ENCODE data around the gene DTNB.
"Not testable (repeated sequence)": the region's sequence is repeated elsewhere in the genome, so short reads cannot be mapped to it uniquely, and the experiment has no call there.

The DTNB gene

GRCh38 chr2:25446122-25446521 is 227.3 kb downstream of the DTNB start:
- DNase-seq, result no peak

DNA sequence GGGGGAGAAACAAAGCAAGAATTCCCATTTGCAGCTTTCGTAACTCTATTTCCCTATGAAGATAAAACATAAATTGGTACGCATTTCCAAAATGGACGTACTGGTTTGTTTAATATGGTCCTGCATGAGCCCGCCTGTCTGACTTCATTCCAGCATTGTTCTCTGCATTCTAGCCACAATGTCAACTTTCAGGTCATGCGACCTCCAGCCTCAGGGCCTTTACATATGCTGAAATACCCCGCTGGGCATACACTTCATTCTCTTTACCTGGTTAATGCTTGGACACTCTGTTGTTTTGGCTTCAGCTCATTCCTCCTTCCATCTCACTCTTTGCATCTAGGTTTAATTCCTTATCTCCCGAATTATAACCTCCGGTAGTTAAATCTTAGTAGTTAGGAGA is 227.9 kb downstream of the DTNB start:
- DNase-seq, result no peak

DNA sequence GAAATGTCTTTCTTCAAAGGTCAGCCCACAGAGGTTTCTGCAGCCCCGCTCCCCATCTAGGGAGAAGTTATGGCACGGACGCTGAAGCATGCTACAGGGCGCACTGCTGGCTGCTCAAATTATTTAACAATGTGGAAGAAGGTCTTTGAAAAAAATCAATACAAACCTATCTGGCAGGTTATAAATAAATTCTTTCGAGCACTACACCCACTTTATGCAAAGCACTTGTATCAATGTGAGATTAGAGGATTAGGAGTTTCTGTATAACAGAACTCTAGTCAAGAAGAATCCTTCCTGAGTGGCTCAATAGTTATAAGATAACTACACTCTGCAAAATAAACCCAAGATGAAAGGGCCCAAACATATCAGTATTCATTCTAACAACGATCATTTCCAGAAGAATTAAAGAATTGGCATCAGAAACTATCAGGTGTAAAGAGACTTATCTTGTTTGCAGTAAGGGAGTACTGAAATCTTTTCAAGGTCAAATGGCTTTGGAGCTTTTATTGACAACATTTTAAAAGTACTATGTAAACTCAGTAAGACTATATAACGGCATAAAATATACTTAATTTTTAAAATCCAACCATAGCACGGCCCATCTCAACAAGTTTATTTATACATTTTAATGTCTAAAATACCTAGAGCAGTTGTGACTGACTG is 228.6 kb downstream of the DTNB start:
- no peak for DNase-seq

DNA sequence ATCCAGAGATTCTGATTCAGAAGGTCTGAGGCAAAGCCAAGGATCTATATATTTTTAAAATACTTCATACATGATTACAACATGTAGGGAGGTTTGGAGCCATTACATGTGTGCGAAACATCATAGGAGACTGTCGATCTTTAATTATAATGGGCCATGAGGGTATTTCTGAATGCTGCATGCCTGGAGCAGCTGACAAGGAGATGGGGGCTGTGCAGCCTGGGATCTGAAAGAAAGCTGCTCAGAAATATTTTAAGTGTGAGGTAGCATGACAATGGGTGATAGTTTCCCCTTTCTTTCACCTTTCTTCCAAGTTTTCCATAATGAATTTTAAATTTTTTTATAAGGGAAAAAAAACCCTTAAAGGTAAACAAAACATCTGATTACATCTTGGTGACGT is 229.6 kb downstream of the DTNB start:
- DNase-seq, result no peak

- no peak for DNase-seq
Observed at GRCh38 chr2:25441353-25441752, 232.0 kb downstream of the DTNB start.

GRCh38 chr2:25438793-25439192 is 234.6 kb downstream of the DTNB start:
- DNase-seq, result no peak

- DNase-seq, result no peak
Observed at GRCh38 chr2:25437881-25438662, 235.3 kb downstream of the DTNB start.

- no peak for DNase-seq
Observed at GRCh38 chr2:25435421-25435820, 238.0 kb downstream of the DTNB start.

DNA sequence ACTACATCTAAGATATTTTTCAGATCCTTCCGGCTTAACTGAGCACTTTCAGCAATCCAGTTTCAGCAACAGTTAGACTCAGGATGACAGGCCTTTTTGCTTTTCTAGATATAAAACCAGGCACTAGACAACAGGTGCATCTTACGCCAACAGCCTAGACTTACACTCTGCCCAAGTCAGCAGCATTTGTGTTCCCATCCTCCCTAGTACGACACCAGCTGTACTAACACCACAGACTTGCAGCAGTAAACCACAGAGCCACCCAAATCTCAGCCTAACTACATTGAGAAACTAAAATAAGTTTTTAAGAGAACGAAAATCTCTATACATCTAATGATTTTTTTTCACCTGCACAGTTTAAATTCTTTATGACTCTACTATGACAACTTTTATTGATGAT is 241.8 kb downstream of the DTNB start:
- no peak for DNase-seq

DNA sequence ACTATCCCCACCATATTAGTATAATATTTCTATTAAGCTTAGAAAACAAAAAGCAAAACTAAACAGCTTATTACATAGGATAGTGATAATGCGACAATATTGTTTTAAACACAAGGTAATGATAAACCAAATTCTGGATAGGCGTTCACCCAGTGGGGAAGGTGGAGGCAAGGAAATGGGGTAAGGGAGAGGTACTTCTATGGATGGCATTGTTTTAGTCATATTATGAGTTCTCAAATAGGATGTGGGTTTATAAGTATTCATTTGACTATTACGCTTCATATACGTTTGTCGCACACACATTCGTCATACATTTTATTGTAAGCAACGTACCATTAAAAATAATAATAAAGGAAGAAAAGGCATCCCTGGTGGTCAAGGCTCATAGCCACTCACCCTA is 242.8 kb downstream of the DTNB start:
- DNase-seq, result no peak

- no peak for DNase-seq
Observed at GRCh38 chr2:25426326-25426725, 247.1 kb downstream of the DTNB start.

DNA sequence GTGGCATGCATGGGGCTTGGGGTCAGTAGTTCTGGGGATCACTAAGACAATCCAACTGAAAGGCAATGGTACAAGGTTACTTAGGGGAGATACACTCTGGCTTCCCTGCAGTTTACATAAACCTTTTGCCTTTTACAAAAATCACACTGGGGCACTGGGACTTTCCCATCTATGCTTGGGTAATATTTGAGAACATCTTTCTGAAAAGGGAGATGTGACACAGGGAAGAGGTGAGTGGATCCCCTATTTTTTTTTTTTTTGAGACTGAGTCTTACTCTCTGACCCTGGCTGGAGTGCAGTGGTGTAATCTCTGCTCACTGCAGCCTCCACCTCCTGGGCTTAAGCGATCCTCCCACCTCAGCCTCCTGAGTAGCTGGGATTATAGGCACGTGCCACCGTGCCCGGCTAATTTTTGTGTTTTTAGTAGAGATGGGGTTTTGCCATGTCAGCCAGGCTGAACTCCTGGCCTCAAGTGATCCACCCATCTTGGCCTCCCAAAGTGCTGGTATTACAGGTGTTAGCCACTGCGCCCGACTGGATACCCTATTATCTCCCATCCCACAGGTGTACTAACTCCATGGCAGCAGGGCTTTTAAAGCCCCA is 248.8 kb downstream of the DTNB start:
- no peak for DNase-seq

- DNase-seq, result no peak
Observed at GRCh38 chr2:25421820-25422411, 251.5 kb downstream of the DTNB start.

DNA sequence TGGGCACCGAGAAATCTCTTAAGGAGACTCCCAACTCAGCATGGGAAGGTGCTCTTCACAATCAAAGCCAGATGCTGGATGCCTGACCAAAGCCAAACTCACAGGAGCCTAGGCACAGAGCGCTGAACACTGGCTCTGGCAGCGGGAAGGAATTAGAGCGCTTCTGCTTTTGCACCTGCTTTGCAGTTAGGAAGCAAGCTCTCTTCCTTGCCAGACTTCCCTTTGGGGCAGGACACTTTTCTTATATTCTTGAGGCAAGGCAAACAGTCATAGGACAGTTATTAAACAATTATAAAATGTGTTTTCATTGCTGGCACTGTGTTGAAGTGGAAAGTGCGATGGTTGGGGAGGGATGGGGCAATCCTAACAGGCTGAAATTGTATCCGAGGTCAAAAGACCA is 252.1 kb downstream of the DTNB start:
- DNase-seq, result no peak

DNA sequence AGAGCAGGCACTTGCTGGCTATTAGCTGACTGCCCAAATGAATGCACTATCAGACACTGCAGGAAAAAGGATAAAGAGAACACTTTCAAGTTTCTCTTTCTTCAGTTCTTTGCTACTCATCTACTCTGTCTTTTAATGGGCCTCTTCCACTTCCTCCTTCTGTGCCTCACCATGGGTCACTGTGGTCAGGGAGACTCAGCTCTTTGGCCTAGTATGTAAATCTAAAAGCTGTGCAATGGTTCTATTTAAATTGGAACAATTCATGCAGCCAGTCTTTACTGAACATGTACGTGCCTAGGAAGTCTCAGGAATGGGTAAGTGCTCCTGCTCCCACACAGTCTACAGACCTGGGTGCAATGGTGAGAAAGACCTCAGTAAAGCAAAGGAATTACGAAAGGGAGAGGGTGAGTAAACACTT is 252.5 kb downstream of the DTNB start:
- no peak for DNase-seq

- no peak for DNase-seq
Observed at GRCh38 chr2:25419678-25420242, 253.6 kb downstream of the DTNB start.

- no peak for DNase-seq
Observed at GRCh38 chr2:25418944-25419677, 254.3 kb downstream of the DTNB start.

- no peak for DNase-seq
Observed at GRCh38 chr2:25417715-25418369, 255.5 kb downstream of the DTNB start.

- DNase-seq, result no peak
Observed at GRCh38 chr2:25416674-25417073, 256.7 kb downstream of the DTNB start.

- DNase-seq, result no peak
Observed at GRCh38 chr2:25414781-25415180, 258.6 kb downstream of the DTNB start.

GRCh38 chr2:25413409-25413808 is 260.0 kb downstream of the DTNB start:
- DNase-seq, result not testable (repeated sequence)

GRCh38 chr2:25411753-25412152 is 261.6 kb downstream of the DTNB start:
- no peak for DNase-seq

All from activated CD8-positive, alpha-beta memory T cell treated with anti-CD3 and anti-CD28 coated beads, Interleukin-2, amount 50 U/mL, for 48 hours (primary cell).